Right lobe of liver (tissue), 6 donors: ENCODE data around the gene RAB4B. TPM values are rescaled to one million over a fixed set of nuclear protein-coding genes. Genes with fewer than 3 reads are reported as not detected.
"Not testable (repeated sequence)": the region's sequence is repeated elsewhere in the genome, so short reads cannot be mapped to it uniquely, and the experiment has no call there.

Experiments used
- ATAC-seq, 4 donors: fragments of 200-7000 bp; cut with Tn5 transposase; one replicate each; pipeline ENCODE4 v1.9.1; 2020; ENCODE audit warnings: mild to moderate bottlenecking in 4 of 4, moderate library complexity in 4 of 4
- DNase-seq, 3 donors: peaks; one replicate each; pipeline ENCODE4 v3.0.0-alpha.2; 2020
- H3K27ac ChIP-seq, 3 donors: fragments of 200-600 bp; one replicate each; pipeline ENCODE4 v1.8.0; 2022
- H3K27me3 ChIP-seq, 2 donors: fragments of 200-600 bp; one replicate each; pipeline ENCODE4 v1.8.0; 2022
- H3K36me3 ChIP-seq, 4 donors: fragments of 200-600 bp; sonication (generic) in 1 of 4; one replicate each; pipeline versions ENCODE4 v1.5.1 to v1.8.0; 2017 to 2022; ENCODE audit warnings: control low read depth in 1 of 4
- H3K4me1 ChIP-seq, 4 donors: fragments of 200-600 bp; sonication (generic) in 1 of 4; one replicate each; pipeline versions ENCODE4 v1.5.1 to v1.8.0; 2017 to 2022; ENCODE audit warnings: control low read depth in 1 of 4
- H3K4me3 ChIP-seq, 3 donors: fragments of 200-600 bp; one replicate each; pipeline ENCODE4 v1.8.0; 2022
- H3K9me3 ChIP-seq, 4 donors: fragments of 200-600 bp; sonication (generic) in 1 of 4; one replicate each; pipeline versions ENCODE4 v1.5.1 to v1.8.0; 2017 to 2022; ENCODE audit warnings: control low read depth in 1 of 4
- CTCF ChIP-seq, 4 donors: fragments of 200-600 bp in 3 of 4; fragments of 450-650 bp in 1 of 4; IDR thresholded peaks; one replicate each; pipeline versions ENCODE4 v1.5.1 to v1.8.0; 2016 to 2022; ENCODE audit warnings: antibody characterized with exemption in 4 of 4, mild to moderate bottlenecking in 2 of 4
- POLR2A ChIP-seq: fragments of 450-650 bp; IDR thresholded peaks from one replicate; pipeline ENCODE4 v1.6.1; 2017; ENCODE audit warnings: antibody characterized with exemption, mild to moderate bottlenecking
- WGBS: methylation state at CpG from one replicate; pipeline ENCODE4 v1.1.6; 2018; ENCODE audit warnings: low coverage, low lambda C conversion rate; ENCODE audit not compliant: insufficient coverage; ENCODE audit errors: missing lambda C conversion rate; 5-methylcytosine and 5-hydroxymethylcytosine counted together
- intact Hi-C, 2 donors: fragments of 100-400 bp; cut with DNase I; formaldehyde crosslinking; loops; one replicate each; pipeline versions ENCODE4 v1.11.2 to v1.14.1; 2022
- long read RNA-seq: library from polyadenylated mRNA; unstranded; transcript quantifications from one replicate; pipeline ENCODE4 v2.0.0, GENCODE V29; 2019
- total RNA-seq, 6 experiments: library from RNA; depleted of rRNA in 2 of 6; stranded (reverse); fragments of >200 nt in 2 of 6; fragmentation: NEBNext Ultra II Directional in 3 of 6; extraction: Animal tissue kit (Norgen Biotek cat#: 25700) in 3 of 6; gene quantifications; one replicate each; pipeline versions ENCODE4 v1.1.0 to v1.2.4, GENCODE V29; 2016 to 2023
- donor health status: DM: no; HTN: yes; CAD: no.
- donor health status: DM: no; HTN: no; CAD: no.
- donor health status: DM: no; HTN: no; CAD: no.
- donor health status: DM: no; HTN: yes; CAD: no.
- donor health status: DM: no; HTN: yes; CAD: no.

RAB4B gene
- total RNA-seq, result 10 to 100 TPM in 3 of 6 experiments, 1 to 10 TPM in 3; 6.4 to 17.2 (median 10.2) TPM
- long read RNA-seq, result 0 reads

DNA sequence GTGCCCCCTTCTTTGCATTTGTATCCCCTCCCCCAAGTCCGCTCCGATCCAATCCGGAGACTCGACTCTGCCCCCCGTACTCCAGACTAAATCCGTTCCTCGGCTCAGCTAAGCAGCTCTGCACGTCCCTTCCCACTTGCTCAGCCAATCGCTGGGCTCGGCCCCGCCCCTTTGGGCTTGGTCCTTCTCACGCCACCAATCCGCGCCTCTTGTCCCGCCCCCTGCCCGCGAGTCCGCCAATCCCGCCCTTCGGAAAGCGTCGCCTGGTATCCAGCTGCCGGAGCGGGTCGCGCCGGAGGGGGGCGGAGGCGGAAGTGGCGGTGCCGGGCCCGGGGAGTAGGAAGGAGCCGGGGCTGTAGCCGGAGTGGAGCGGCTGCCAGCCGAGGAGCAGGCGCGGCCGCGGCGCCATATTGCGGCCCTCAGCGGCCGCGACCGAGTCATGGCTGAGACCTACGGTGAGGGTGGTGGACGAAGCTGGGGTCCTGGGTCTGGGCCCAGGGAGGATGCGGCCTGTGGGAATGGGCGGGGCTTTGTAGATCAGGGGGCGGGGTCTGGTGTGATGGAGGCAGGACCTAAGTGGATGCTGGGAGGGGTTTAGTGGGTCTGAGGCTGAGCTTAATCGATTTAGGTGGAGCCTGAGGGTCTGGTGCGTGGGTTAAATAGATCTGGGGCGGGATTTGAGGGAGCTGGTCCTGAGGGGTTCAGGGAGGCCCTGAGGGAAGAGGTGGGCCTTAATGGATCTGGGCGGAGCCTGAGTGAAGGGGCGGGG, at the start of gene RAB4B:
TSS of gene RAB4B (plus strand) at position 311 of the 769 bp plus-strand sequence. CDS start at position 440, 129 bp downstream.
- DNase-seq (peak; percentile 100), ATAC-seq (peak; percentile 87 to 94 (median 92))
- H3K27ac ChIP-seq, result peak within 1 kb of the TSS; percentile 78 to 93 (median 89)
- H3K4me1 ChIP-seq, result peaks cover 0 to 12% (median 0%) of the 10 kb centered on the region in 4 donors
- no peaks in the 10 kb centered on the region for H3K27me3 ChIP-seq
- intact Hi-C loops, result no loop called here
- 0% methylated on average over 55 of the region's 56 CpGs for WGBS
- no peaks in the 10 kb centered on the region for H3K9me3 ChIP-seq
- peak; percentile 64 for TF ChIP-seq POLR2A
- TF ChIP-seq CTCF (IDR thresholded peaks at IDR 0.05), result peak in 2 of 4 donors; percentile 21 to 23
- peak within 1 kb of the TSS; percentile 77 to 93 (median 81) for H3K4me3 ChIP-seq
- no peaks in the 10 kb centered on the region for H3K36me3 ChIP-seq

- WGBS, result 92% methylated on average over 5 of the region's 5 CpGs
- DNase-seq, ATAC-seq, H3K4me3 ChIP-seq, H3K27ac ChIP-seq, H3K4me1 ChIP-seq, intact Hi-C loops, H3K27me3 ChIP-seq, H3K9me3 ChIP-seq: not testable (repeated sequence)
- H3K36me3 ChIP-seq, result peaks cover 15 to 88% (median 24%) of the 10 kb centered on the region in 4 donors
These were observed 48.0 kb upstream of the RAB4B start for GRCh38 chr19:40730065-40730464.

GRCh38 chr19:40732304-40732703, 45.7 kb upstream of the RAB4B start:
- ATAC-seq, H3K4me3 ChIP-seq, DNase-seq, H3K27ac ChIP-seq, intact Hi-C loops, H3K4me1 ChIP-seq, H3K27me3 ChIP-seq, H3K9me3 ChIP-seq: not testable (repeated sequence)
- 95% methylated on average over 10 of the region's 16 CpGs for WGBS
- H3K36me3 ChIP-seq, result peaks cover 16 to 83% (median 28%) of the 10 kb centered on the region in 4 donors

- Histone ChIP-seq H3K27me3 (no peaks in the 10 kb centered on the region), H3K9me3 (no peaks in the 10 kb centered on the region), H3K36me3 (peaks cover 13 to 81% (median 30%) of the 10 kb centered on the region in 4 donors), H3K4me3 (no peak overlapping the region), H3K4me1 (peaks cover 0 to 8% (median 0%) of the 10 kb centered on the region in 4 donors), H3K27ac (no peak overlapping the region)
- DNase-seq, result no peak
- peak in 1 of 4 donors; percentile 13 for ATAC-seq
- intact Hi-C loops, result no loop called here
- TF ChIP-seq CTCF (IDR thresholded peaks at IDR 0.05) (no peak), POLR2A (no peak)
- 98% methylated on average over 7 of the region's 13 CpGs for WGBS
These were observed 44.9 kb upstream of the RAB4B start for GRCh38 chr19:40733149-40733548.

GRCh38 chr19:40735013-40735771, 42.9 kb upstream of the RAB4B start:
- H3K36me3 ChIP-seq, result peaks cover 13 to 72% (median 28%) of the 10 kb centered on the region in 4 donors
- H3K27ac ChIP-seq, result no peak overlapping the region
- H3K4me1 ChIP-seq, result peaks cover 0 to 8% (median 0%) of the 10 kb centered on the region in 4 donors
- H3K27me3 ChIP-seq, result no peaks in the 10 kb centered on the region
- WGBS, result 84% methylated on average over 6 of the region's 11 CpGs
- ATAC-seq, result no peak
- H3K4me3 ChIP-seq, result no peak overlapping the region
- TF ChIP-seq CTCF (IDR thresholded peaks at IDR 0.05) (no peak), POLR2A (no peak)
- no peak for DNase-seq
- H3K9me3 ChIP-seq, result no peaks in the 10 kb centered on the region
- intact Hi-C loops, result no loop called here
